Effector memory CD4-positive, alpha-beta T cell (primary cell): ENCODE results near the gene PSTK.

Experiments
- DNase-seq, 3 donors: peaks; one replicate each; pipeline ENCODE4 v3.0.0-alpha.2; 2020
- H3K27ac ChIP-seq: 2 replicates; pipeline ENCODE4 v1.7.0; 2013; ENCODE audit warnings: mild to moderate bottlenecking, low read length, moderate library complexity; ENCODE audit not compliant: insufficient read depth, poor library complexity, severe bottlenecking
- H3K27me3 ChIP-seq: replicated peaks from 2 replicates; pipeline ENCODE4 v1.7.0; 2013; ENCODE audit warnings: mild to moderate bottlenecking, low read length; ENCODE audit not compliant: insufficient read depth, control insufficient read depth, poor library complexity, severe bottlenecking
- H3K36me3 ChIP-seq: 2 replicates; pipeline ENCODE4 v1.7.0; 2013; ENCODE audit warnings: mild to moderate bottlenecking, low read length, moderate library complexity; ENCODE audit not compliant: control insufficient read depth, insufficient read depth
- H3K4me1 ChIP-seq: 2 replicates; pipeline ENCODE4 v1.7.0; 2013; ENCODE audit warnings: low read length, mild to moderate bottlenecking; ENCODE audit not compliant: control insufficient read depth, insufficient read depth, poor library complexity, severe bottlenecking
- H3K4me3 ChIP-seq: 2 replicates; pipeline ENCODE4 v1.7.0; 2013; ENCODE audit warnings: low read length, low read depth, mild to moderate bottlenecking; ENCODE audit not compliant: insufficient read depth, poor library complexity, severe bottlenecking
- H3K9me3 ChIP-seq: 2 replicates; pipeline ENCODE4 v1.7.0; 2013; ENCODE audit warnings: mild to moderate bottlenecking, low read length, moderate library complexity; ENCODE audit not compliant: control insufficient read depth

PSTK gene

DNA sequence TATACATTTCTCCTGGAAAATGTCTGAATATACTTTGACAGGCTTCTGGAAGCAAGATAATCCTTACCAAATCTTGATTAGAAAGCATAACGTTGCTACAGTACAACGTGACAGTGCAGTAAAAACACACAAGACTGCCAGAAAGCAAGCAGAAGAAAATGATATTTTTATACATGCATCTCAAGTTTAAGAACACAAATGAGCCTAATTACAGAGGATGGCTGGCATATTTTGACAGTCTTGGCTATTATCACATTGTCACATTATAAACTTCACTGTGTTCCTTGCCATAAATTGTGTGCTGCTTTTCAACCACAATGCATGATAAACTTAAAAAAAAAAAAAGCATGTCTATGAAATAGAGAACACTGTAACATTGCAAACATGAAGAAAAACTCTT, 24.1 kb downstream of the PSTK start:
- DNase-seq, result no peak
- Histone ChIP-seq H3K4me3 (no peak overlapping the region), H3K9me3 (no peaks in the 10 kb centered on the region), H3K36me3 (no peaks in the 10 kb centered on the region), H3K27ac (no peak overlapping the region), H3K27me3 (no peaks in the 10 kb centered on the region), H3K4me1 (peaks cover 6% of the 10 kb centered on the region)

GRCh38 chr10:123007558-123008354, 27.6 kb downstream of the PSTK start:
- Histone ChIP-seq H3K4me1 (peaks cover 6% of the 10 kb centered on the region), H3K27me3 (no peaks in the 10 kb centered on the region), H3K27ac (peak overlapping the region; percentile 90), H3K9me3 (no peaks in the 10 kb centered on the region), H3K36me3 (no peaks in the 10 kb centered on the region), H3K4me3 (peak overlapping the region; percentile 99)
- peak; percentile 12 to 35 (median 22) for DNase-seq

DNA sequence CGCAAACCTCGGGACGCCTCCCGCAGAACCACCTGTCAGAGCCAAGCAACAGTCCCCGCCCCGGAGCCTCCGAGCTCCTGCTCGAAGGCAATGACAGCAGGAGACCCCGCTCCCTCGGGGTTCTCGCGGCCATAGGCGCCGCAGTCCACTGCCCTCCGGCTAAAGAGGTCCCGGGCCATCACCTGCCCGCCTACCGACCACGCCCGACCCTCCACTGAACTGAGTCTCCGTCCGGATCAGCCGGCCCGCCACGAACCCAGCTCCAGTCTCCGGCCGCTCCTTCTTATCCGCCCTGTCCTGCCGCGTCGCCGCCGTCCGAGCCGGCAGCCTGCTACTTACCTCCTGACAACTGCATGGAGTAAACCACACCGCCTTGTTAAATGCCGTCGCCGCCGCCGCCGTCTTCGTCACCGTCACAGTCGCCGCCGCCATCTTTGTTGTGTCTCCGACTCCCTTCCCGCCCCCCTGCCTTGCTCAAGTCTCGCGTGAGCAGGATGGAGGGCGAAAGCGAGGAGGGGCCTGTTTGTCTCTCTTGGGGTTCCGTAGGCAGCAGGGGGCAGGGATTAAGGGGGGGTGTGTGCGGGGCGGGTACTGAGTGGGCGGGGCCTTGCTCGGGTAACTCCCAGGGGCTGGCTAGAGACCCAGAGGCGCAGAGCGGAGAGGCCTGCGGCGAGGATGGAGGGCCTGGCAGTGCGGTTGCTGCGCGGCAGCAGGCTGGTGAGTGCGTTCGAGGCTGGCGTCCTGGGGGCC, 28.3 kb downstream of the PSTK start, which contains the start of the genes ACADSB and IKZF5:
Gene ACADSB (plus strand): TSS at position 652 of the 750 bp plus-strand sequence. CDS start 24 bp downstream, at position 676.
Gene IKZF5 (minus strand): TSS at position 441 of the 750 bp plus-strand sequence. CDS start 10,170 bp downstream, outside the sequence.
- Histone ChIP-seq H3K27me3 (no peaks in the 10 kb centered on the region), H3K9me3 (no peaks in the 10 kb centered on the region), H3K36me3 (no peaks in the 10 kb centered on the region), H3K27ac (peak within 1 kb of the TSS; percentile 90), H3K4me1 (peaks cover 6% of the 10 kb centered on the region), H3K4me3 (peak within 1 kb of the TSS; percentile 99)
- DNase-seq, result peak; percentile 94 to 96 (median 95)

DNA sequence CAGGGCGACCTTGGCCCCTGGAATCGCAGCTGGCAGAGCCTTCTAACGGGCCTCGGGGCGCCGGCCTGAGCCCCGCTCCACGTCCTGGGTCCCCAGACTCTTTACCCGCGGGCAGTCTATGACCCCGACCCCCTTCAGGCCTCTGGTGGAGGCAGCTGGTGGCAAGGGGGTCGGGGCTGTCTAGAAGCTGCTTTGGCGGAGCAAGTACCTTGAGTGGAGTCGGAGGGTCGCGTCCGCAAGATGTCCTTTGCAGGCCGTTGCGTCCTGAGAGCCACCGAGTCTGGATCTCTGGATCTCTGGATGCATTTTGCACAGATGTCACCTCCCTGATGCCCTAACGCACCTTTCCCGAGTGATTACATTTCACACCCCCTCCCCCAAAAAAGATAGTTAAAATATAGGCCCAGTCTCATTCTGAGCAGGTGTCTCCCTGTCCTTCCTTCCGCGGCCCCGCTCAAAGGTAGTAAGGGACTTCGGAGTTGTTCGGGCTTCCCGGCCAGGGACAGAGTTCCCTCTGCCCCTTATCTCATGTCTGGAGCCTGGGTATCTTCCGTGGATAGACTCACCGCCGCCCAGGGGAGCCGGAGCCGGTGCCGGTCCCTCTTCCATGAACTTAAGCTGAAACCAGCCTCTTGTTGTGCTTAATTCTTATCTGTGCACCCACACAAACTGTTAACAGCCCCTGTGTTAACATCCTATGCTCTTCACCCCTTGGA, 29.1 kb downstream of the PSTK start:
- Histone ChIP-seq H3K9me3 (no peaks in the 10 kb centered on the region), H3K4me1 (peaks cover 6% of the 10 kb centered on the region), H3K4me3 (peak overlapping the region; percentile 99), H3K27me3 (no peaks in the 10 kb centered on the region), H3K36me3 (no peaks in the 10 kb centered on the region), H3K27ac (peak overlapping the region; percentile 90)
- no peak for DNase-seq

DNA sequence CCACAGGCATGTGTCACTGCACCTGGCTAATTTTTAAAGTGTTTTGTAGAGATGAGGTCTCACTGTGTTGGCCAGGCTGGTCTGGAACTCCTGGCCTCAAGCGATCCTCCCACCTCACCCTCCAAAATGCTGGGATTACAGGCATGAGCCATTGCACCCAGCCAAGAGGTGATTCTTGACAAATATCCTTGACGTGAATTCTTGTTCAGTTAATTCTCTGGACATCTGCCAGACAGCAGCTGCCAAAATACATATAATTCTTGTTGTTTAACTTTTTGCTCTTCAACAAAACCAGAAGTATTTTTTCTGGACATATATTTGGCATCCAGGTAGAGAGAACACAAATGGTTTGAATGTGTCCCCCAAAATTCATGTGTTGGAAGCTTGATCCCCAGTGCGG, 31.8 kb downstream of the PSTK start:
- H3K27me3 ChIP-seq, result no peaks in the 10 kb centered on the region
- H3K9me3 ChIP-seq, result no peaks in the 10 kb centered on the region
- H3K4me3 ChIP-seq, result no peak overlapping the region
- H3K4me1 ChIP-seq, result peaks cover 4% of the 10 kb centered on the region
- no peak overlapping the region for H3K27ac ChIP-seq
- no peaks in the 10 kb centered on the region for H3K36me3 ChIP-seq
- DNase-seq, result no peak

- H3K4me1 ChIP-seq, result no peaks in the 10 kb centered on the region
- H3K27ac ChIP-seq, result no peak overlapping the region
- H3K4me3 ChIP-seq, result no peak overlapping the region
- no peak for DNase-seq
- no peaks in the 10 kb centered on the region for H3K27me3 ChIP-seq
- no peaks in the 10 kb centered on the region for H3K9me3 ChIP-seq
- no peaks in the 10 kb centered on the region for H3K36me3 ChIP-seq
Measured at GRCh38 chr10:123013456-123014419, 33.5 kb downstream of the PSTK start.

DNA sequence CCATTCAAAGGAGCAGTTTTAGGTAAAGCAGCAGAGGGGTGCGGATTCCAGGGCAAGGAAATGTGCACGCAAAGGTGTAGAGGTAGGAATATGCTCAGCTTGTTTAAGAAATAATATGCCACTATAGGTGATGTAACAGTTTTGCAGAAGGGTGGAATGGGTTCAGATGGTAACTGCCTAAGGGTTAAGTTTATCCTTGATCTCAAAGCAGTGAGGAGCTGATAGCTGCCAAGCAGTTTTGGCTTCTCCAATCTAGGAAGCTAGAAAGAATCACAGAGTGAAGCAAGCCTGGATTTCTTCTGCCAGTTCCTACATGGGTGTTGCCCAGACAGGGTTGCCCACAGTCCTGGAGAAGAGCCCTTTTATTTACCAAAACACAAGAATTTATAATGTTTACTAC, 34.6 kb downstream of the PSTK start:
- DNase-seq, result no peak
- no peaks in the 10 kb centered on the region for H3K9me3 ChIP-seq
- no peaks in the 10 kb centered on the region for H3K4me1 ChIP-seq
- H3K4me3 ChIP-seq, result no peak overlapping the region
- H3K36me3 ChIP-seq, result no peaks in the 10 kb centered on the region
- H3K27ac ChIP-seq, result no peak overlapping the region
- no peaks in the 10 kb centered on the region for H3K27me3 ChIP-seq

DNA sequence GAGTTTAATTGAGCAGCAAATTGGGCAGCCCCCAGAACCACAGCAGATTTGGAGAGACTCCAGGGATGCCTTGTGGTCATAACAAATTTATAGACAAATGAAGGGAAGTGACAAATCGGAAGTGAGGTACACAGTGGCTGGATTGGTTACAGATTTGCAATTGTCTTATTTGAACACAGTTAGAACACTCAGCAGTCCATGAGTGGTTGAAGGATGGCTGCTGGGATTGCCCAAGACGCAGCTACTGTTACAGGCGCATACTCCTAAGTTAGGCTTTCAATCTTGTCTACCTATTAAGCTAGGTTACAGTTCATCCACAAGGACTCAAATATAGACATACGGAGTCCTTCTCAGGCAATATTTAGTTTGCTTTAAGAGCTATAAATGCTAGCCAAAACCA, 36.0 kb downstream of the PSTK start:
- no peaks in the 10 kb centered on the region for H3K27me3 ChIP-seq
- no peaks in the 10 kb centered on the region for H3K36me3 ChIP-seq

More for the DNA sequence above, 36.0 kb downstream of the PSTK start:
- H3K4me3 ChIP-seq, result no peak overlapping the region
- no peaks in the 10 kb centered on the region for H3K4me1 ChIP-seq
- no peaks in the 10 kb centered on the region for H3K9me3 ChIP-seq
- no peak for DNase-seq
- no peak overlapping the region for H3K27ac ChIP-seq
